Hepatocyte (in vitro differentiated cells): ENCODE measurements around the gene UBE2E1. TPM values are rescaled to one million over a fixed set of nuclear protein-coding genes. Genes with fewer than 3 reads are reported as not detected.
"Not testable (repeated sequence)": the region's sequence is repeated elsewhere in the genome, so short reads cannot be mapped to it uniquely, and the experiment has no call there.

ENCODE experiments used
- DNase-seq: peaks from one replicate; pipeline ENCODE4 v3.0.0-alpha.2; 2016; ENCODE audit warnings: low spot score
- H2AFZ ChIP-seq: fragments of 200-600 bp; sonication (generic); 2 replicates; pipeline ENCODE4 v1.6.0; 2016; ENCODE audit warnings: antibody characterized with exemption, mild to moderate bottlenecking
- H3K27ac ChIP-seq: fragments of 200-600 bp; sonication (generic); 2 replicates; pipeline ENCODE4 v1.5.1; 2016; ENCODE audit warnings: mild to moderate bottlenecking
- H3K27me3 ChIP-seq: fragments of 200-600 bp; sonication (generic); 2 replicates; pipeline ENCODE4 v1.6.1; 2016
- H3K36me3 ChIP-seq: fragments of 200-600 bp; sonication (generic); replicated peaks from 2 replicates; pipeline ENCODE4 v1.5.1; 2016; ENCODE audit warnings: low read depth; ENCODE audit not compliant: insufficient read depth
- H3K4me1 ChIP-seq: fragments of 200-600 bp; sonication (generic); 2 replicates; pipeline ENCODE4 v1.5.1; 2016; ENCODE audit warnings: mild to moderate bottlenecking, moderate library complexity; ENCODE audit not compliant: insufficient read depth
- H3K4me2 ChIP-seq: fragments of 200-600 bp; sonication (generic); 2 replicates; pipeline ENCODE4 v1.6.0; 2016
- H3K4me3 ChIP-seq: fragments of 200-600 bp; sonication (generic); 2 replicates; pipeline ENCODE4 v1.5.1; 2016; ENCODE audit warnings: mild to moderate bottlenecking
- H3K79me2 ChIP-seq: fragments of 200-600 bp; sonication (generic); 2 replicates; pipeline ENCODE4 v1.6.0; 2017; ENCODE audit warnings: mild to moderate bottlenecking
- H3K9me2 ChIP-seq: fragments of 200-600 bp; sonication (generic); replicated peaks from 2 replicates; pipeline ENCODE4 v1.6.0; 2017; ENCODE audit warnings: mild to moderate bottlenecking; ENCODE audit not compliant: insufficient read depth
- H3K9me3 ChIP-seq: fragments of 200-600 bp; sonication (generic); 2 replicates; pipeline ENCODE4 v1.5.1; 2016; ENCODE audit warnings: low read depth, mild to moderate bottlenecking
- H4K20me1 ChIP-seq: fragments of 200-600 bp; sonication (generic); 2 replicates; pipeline ENCODE4 v1.6.0; 2016; ENCODE audit warnings: mild to moderate bottlenecking; ENCODE audit not compliant: insufficient read depth, poor library complexity, severe bottlenecking
- EZH2 ChIP-seq: fragments of 200-600 bp; sonication (generic); IDR thresholded peaks from 2 replicates; pipeline ENCODE4 v1.6.1; 2016; ENCODE audit warnings: antibody characterized with exemption, mild to moderate bottlenecking, borderline replicate concordance
- EZH2phosphoT487 ChIP-seq: fragments of 200-600 bp; sonication (generic); IDR thresholded peaks from one replicate; pipeline ENCODE4 v1.6.1; 2018; ENCODE audit warnings: antibody characterized with exemption, mild to moderate bottlenecking, low read depth, moderate library complexity; ENCODE audit not compliant: unreplicated experiment, severe bottlenecking
- WGBS: methylation state at CpG from one replicate; pipeline ENCODE4 v1.1.6; 2016; ENCODE audit warnings: low lambda C conversion rate; ENCODE audit errors: missing lambda C conversion rate; 5-methylcytosine and 5-hydroxymethylcytosine counted together
- polyA plus RNA-seq: library from polyadenylated mRNA; unstranded; fragments of >200 nt; fragmentation: Nextera tagmentation; extraction: Ambion mirVana; gene quantifications from 2 replicates; pipeline ENCODE4 v1.2.1, GENCODE V29; 2016
- total RNA-seq: library from RNA; depleted of rRNA; stranded (reverse); fragments of >200 nt; gene quantifications from 2 replicates; pipeline ENCODE4 v1.2.3, GENCODE V29; 2014
- TF ChIP-seq, protein P1 (sequence below): fragments of 200-600 bp; sonication (generic); IDR thresholded peaks from 2 replicates; pipeline ENCODE4 v1.5.1; 2016; ENCODE audit warnings: antibody characterized with exemption, mild to moderate bottlenecking; ENCODE audit not compliant: poor library complexity

The UBE2E1 gene
- total and polyA plus RNA-seq, 2 experiments from 2014 or later: 20.8 to 179 TPM

DNA sequence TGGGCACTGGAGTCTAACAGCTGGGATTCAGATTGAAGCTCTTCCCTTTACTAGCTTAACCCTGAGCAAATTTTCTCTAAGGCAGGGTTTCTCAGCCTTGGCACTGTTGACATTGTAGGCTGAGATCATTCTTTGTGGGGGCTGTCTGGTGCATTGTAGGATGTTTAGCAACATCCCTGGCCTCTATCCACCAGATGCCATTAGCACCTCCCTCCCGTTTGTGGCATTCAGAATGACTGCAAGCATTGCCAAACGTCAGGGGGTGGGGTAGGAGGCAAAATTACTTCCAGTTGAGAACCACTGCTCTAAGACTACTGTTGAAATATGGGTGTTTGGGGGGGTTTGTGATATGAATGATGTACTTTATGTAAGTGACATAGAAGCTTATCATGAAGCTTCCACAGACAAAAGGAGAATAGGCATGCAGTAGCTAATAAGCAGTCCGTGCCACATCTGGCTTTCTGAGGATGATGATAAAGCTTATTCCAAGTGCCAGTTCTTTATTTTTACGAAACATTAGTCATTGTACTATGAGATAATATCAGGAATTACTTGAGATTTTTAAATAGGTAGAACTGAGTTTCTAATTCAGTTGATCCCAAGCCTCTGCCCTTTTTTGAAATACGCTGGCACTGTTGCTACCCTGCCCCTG is 71.7 kb downstream of the UBE2E1 start:
- H3K4me2 ChIP-seq: no peak overlapping the region
- WGBS: 79% methylated on average over 5 of the region's 5 CpGs
- H3K36me3 ChIP-seq: no peaks in the 10 kb centered on the region
- no peaks in the 10 kb centered on the region for H3K9me2 ChIP-seq
- H3K27me3 ChIP-seq: no peaks in the 10 kb centered on the region
- no peak overlapping the region for H3K27ac ChIP-seq
- H3K4me3 ChIP-seq: no peak overlapping the region
- H2AFZ ChIP-seq: no peak overlapping the region
- peaks cover 94% of the 10 kb centered on the region for H3K79me2 ChIP-seq
- peaks cover 39% of the 10 kb centered on the region for H4K20me1 ChIP-seq
- TF ChIP-seq EZH2phosphoT487 (no peak), EZH2 (no peak)
- TF ChIP-seq, protein P1, sequence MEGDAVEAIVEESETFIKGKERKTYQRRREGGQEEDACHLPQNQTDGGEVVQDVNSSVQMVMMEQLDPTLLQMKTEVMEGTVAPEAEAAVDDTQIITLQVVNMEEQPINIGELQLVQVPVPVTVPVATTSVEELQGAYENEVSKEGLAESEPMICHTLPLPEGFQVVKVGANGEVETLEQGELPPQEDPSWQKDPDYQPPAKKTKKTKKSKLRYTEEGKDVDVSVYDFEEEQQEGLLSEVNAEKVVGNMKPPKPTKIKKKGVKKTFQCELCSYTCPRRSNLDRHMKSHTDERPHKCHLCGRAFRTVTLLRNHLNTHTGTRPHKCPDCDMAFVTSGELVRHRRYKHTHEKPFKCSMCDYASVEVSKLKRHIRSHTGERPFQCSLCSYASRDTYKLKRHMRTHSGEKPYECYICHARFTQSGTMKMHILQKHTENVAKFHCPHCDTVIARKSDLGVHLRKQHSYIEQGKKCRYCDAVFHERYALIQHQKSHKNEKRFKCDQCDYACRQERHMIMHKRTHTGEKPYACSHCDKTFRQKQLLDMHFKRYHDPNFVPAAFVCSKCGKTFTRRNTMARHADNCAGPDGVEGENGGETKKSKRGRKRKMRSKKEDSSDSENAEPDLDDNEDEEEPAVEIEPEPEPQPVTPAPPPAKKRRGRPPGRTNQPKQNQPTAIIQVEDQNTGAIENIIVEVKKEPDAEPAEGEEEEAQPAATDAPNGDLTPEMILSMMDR: no peak
- H3K4me1 ChIP-seq: no peaks in the 10 kb centered on the region
- no peaks in the 10 kb centered on the region for H3K9me3 ChIP-seq
- DNase-seq: no peak

DNA sequence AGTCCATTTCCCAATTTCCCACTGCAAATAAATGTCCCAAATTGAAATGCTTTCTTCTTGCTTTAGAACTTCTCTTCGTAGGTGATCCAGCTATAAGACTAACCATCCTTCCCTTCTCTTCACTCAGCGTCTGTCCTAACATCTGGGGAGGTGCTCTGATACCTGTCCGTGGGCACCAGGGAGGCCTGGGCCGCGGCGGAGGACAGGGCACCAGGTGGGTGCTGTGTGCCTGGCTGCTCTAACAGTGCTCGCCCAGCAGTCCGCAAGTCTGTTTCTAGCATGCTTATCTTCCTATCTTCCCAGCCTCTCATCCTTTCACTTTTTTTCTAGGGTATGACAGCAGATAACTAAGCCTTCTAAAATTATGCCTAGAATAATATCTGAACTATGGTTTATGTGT is 73.7 kb downstream of the UBE2E1 start:
- no peak overlapping the region for H3K27ac ChIP-seq
- H3K4me2 ChIP-seq: no peak overlapping the region

DNA sequence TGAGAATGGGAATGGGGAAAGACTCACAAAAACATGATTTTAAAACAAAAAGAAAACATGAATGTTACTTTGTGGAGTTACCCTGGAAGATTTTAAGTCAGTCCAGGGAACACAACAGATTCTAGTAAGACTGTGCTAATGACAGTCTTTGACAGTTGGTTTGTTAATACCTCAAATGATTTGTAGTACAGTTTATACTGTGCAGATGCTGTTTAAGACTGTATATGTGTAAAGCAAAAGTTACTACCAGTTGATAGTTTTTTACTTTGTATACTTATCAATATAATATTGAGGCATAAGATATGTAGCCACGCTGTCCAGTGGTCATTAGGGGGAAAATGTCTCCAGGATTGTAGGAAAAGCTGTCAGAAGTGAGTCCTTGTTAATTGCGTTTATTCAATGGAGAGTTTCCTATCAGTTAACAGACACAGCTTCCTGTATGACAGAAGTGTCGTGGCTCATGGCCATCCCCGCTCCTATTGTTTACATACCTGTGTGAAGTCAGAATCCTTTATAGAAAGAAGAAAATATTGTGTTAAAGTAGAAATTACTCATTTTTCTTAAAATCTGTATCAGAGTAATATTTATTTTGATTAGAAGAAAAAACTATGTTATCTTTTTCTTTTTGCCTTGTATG is 75.1 kb downstream of the UBE2E1 start:
- TF ChIP-seq EZH2phosphoT487 (no peak), EZH2 (no peak)
- TF ChIP-seq, protein P1: no peak
- Histone ChIP-seq H3K4me3 (no peak overlapping the region), H4K20me1 (peaks cover 13% of the 10 kb centered on the region), H3K4me1 (no peaks in the 10 kb centered on the region), H3K27me3 (no peaks in the 10 kb centered on the region), H3K36me3 (no peaks in the 10 kb centered on the region), H3K9me3 (no peaks in the 10 kb centered on the region), H3K9me2 (no peaks in the 10 kb centered on the region), H2AFZ (no peak overlapping the region), H3K27ac (no peak overlapping the region), H3K79me2 (peaks cover 85% of the 10 kb centered on the region), H3K4me2 (no peak overlapping the region)
- WGBS: 58% methylated on average over 4 of the region's 4 CpGs
- no peak for DNase-seq

More for the DNA sequence above, 73.7 kb downstream of the UBE2E1 start:
- Histone ChIP-seq H3K9me2 (no peaks in the 10 kb centered on the region), H3K9me3 (no peaks in the 10 kb centered on the region), H3K4me1 (no peaks in the 10 kb centered on the region), H2AFZ (no peak overlapping the region), H3K36me3 (no peaks in the 10 kb centered on the region), H3K4me3 (no peak overlapping the region), H4K20me1 (peaks cover 26% of the 10 kb centered on the region), H3K79me2 (peaks cover 86% of the 10 kb centered on the region), H3K27me3 (no peaks in the 10 kb centered on the region)
- DNase-seq: no peak
- 98% methylated on average over 8 of the region's 8 CpGs for WGBS
- TF ChIP-seq EZH2phosphoT487 (no peak), EZH2 (no peak)
- TF ChIP-seq, protein P1: no peak

DNA sequence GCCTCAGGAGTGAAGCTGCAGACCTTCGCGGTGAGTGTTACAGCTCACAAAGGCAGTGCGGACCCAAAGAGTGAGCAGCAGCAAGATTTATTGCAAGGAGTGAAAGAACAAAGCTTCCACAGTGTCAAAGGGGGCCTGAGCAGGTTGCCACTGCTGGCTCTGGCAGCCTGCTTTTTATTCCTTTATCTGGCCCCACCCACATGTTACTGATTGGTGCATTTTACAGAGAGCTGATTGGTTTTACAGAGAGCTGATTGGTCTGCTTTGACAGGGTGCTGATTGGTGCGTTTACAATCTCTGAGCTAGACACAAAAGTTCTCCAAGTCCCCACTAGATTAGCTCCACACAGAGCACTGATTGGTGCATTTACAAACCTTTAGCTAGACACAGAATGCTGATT is 76.2 kb downstream of the UBE2E1 start:
- not testable (repeated sequence) for H3K4me2 ChIP-seq, H3K36me3 ChIP-seq, H3K9me2 ChIP-seq, H4K20me1 ChIP-seq, DNase-seq, H3K4me3 ChIP-seq, H3K9me3 ChIP-seq, H2AFZ ChIP-seq, H3K27ac ChIP-seq, H3K27me3 ChIP-seq, H3K4me1 ChIP-seq
- 65% methylated on average over 4 of the region's 4 CpGs for WGBS
- peaks cover 81% of the 10 kb centered on the region for H3K79me2 ChIP-seq
